GM18507 (cell line): ENCODE results near the gene LRBA.

Source experiments
- DNase-seq: peaks from one replicate; pipeline ENCODE4 v3.0.0; 2011; ENCODE audit warnings: low read depth; ENCODE audit not compliant: insufficient read length; ENCODE audit errors: extremely low spot score
- FAIRE-seq: peaks from 2 replicates; lab custom pipeline; 2011; peaks lifted over from hg19 to GRCh38; lab: Jason Lieb, UNC

The LRBA gene

DNA sequence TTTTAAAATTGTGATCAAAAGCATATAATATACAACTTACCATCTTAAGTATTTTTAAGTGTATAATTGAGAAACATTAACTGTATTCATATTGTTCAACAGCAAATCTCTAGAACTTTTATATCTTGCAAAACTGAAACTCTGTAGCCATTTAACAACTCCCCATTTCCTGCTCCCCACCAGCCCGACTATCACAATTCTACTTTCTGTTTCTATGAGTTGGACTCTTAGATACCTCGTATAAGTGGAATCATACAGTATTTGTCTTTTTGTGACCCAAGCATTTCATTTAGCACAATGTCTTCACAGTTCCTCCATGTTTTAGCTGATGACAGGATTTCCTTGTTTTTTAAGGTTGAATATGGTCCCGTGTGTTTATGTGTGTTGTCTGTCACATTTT is 106.0 kb downstream of the LRBA start:
- FAIRE-seq, result peak; percentile 56

GRCh38 chr4:150906987-150907633 is 108.0 kb downstream of the LRBA start:
- FAIRE-seq (no peak), DNase-seq (no peak)

More for the DNA sequence above, 106.0 kb downstream of the LRBA start:
- DNase-seq, result no peak

- FAIRE-seq (no peak), DNase-seq (no peak)
Observed at GRCh38 chr4:150904671-150905070, 110.4 kb downstream of the LRBA start.

GRCh38 chr4:150903603-150904002 is 111.5 kb downstream of the LRBA start:
- no peak for DNase-seq
- FAIRE-seq, result no peak

GRCh38 chr4:150896497-150896896 is 118.6 kb downstream of the LRBA start:
- no peak for FAIRE-seq

GRCh38 chr4:150890246-150890645 is 124.8 kb downstream of the LRBA start:
- FAIRE-seq (peak; percentile 18), DNase-seq (no peak)

More at GRCh38 chr4:150896497-150896896, 118.6 kb downstream of the LRBA start:
- DNase-seq, result no peak

GRCh38 chr4:150889306-150889705 is 125.8 kb downstream of the LRBA start:
- DNase-seq (no peak), FAIRE-seq (no peak)

- FAIRE-seq (no peak), DNase-seq (no peak)
Observed at GRCh38 chr4:150888625-150889024, 126.5 kb downstream of the LRBA start.

- FAIRE-seq, result no peak
- no peak for DNase-seq
Observed at GRCh38 chr4:150888217-150888616, 126.9 kb downstream of the LRBA start.

DNA sequence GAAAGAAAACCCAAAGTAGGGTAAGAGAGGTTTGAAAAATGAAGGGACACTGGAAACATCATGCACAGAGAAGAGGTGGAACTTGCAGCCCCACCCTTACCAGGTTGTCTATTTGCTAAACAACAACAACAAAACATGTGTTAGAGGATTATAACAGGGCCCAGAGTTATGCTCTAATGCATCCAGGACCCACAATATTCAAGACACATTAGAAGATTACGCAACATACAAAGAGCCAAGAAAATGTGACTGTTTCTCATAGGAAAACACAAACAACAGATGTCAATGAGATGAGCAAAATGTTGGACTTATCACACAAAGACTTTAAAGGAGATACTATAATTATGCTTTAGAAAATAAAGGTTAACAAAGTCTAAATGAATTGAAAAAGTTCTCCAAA is 128.5 kb downstream of the LRBA start:
- FAIRE-seq (peak; percentile 54), DNase-seq (no peak)

DNA sequence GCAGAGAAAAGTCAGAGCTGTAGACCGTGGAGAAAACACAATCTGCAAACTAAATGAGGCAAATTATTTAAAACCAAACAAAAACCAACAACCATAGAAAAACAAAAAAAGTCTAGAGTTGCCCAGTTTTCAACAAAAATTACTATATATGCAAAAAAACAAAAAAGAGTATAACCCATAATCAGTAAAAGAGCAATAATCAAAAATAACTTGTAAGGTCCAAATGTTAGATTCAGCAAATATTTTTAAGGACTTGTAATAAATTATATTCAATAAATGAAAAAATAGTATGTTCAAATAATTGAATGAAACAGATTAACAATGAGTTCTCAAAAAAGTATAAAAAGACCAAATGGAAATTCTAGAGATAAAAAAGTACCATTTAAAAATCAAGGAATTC is 130.5 kb downstream of the LRBA start:
- no peak for FAIRE-seq

DNA sequence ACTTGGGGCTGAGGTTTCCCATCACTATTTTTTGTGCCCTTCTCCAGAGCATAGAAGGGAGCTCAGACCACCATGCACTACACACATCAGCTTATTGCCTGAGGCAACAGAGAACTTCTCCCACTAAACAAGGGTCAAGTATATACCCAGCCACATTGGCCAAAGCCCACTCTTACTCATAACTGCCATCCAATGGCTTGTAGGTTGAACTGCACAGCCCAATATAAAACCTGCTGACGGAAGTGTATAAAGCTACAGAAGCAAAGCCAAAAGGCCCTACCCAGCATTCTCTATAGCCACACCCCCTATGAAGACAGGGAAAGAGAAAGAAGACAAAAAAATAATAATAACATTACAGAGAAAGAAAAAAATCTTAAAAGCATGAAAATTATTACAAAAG is 139.7 kb downstream of the LRBA start:
- FAIRE-seq, result no peak
- DNase-seq, result no peak

More for the DNA sequence above, 130.5 kb downstream of the LRBA start:
- DNase-seq, result no peak

GRCh38 chr4:150874338-150875226 is 140.5 kb downstream of the LRBA start:
- no peak for FAIRE-seq

DNA sequence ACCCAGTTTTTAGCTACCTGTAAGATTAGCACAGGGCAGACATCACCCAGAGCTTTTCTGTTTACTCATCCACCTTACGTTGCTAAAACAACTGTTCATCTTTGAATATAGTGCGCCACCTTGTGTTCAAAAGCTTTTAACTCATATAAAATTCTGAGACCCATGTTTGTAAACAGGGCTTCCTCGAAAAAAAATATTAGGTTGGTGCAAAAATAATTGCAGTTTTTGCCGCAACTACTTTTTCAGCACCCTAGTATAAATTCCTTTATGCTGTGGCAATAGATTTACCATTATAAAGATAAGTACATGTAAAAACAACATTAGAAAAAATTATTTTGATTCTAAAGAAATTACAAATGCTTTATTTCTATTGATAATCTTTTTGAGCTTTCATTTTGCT is 147.9 kb downstream of the LRBA start:
- DNase-seq (peak; percentile 45), FAIRE-seq (peak; percentile 85)

More at GRCh38 chr4:150874338-150875226, 140.5 kb downstream of the LRBA start:
- no peak for DNase-seq

DNA sequence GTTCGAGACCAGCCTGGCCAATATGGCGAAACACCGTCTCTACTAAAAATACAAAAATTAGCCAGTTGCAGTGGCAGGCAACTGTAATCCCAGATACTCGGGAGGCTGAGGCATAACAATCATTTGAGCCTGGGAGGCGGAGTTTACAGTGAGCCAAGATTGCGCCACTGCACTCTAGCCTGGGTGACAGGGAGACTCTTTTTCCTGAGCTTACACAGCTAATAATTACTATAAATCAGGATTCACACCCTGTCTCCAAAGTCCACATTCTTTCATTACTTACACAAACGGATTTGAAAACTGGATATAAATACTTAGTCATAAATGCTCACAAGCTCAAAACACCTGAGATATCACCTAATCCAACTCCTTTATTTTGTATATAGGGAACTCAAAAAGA is 151.6 kb downstream of the LRBA start:
- FAIRE-seq, result no peak
- no peak for DNase-seq

DNA sequence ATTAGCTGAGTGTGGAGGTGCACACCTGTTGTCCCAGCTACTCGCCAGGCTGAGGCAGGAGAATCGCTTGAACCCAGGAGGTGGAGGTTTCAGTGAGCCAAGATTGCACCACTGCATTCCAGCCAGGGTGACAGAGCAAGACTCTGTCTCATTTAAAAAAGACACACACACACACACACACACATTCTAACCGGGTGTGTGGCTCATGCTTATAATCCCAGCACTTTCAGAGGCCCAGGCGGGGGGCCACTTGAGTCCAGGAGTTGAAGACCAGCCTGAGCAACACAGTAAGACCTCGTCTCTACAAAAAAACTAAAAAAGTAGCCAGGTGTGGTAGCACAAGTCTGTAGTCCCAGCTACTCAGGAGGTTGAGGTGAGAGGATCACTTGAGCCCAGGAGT is 152.3 kb downstream of the LRBA start:
- no peak for FAIRE-seq
- no peak for DNase-seq

DNA sequence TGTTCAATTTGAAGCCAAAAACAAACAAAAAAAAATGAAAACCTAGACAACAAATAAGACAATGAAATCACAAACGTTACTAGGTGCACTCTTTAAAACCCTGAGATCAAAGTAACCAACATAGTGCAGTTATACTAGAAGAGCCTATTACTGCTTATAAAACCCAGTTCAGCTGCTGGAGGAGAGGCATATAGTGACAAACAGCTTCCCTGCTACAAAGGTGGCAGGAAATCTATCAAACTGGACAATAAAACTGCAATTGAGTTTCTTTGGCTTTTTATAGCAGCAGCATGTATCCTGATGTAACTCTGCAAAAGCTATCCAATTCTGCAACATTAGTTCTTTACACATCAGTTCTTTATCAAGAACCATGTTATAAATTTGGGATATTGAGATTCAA is 155.6 kb downstream of the LRBA start:
- DNase-seq (no peak), FAIRE-seq (no peak)

- DNase-seq (no peak), FAIRE-seq (no peak)
Observed at GRCh38 chr4:150855981-150856510, 159.0 kb downstream of the LRBA start.

GRCh38 chr4:150854600-150854999 is 160.5 kb downstream of the LRBA start:
- DNase-seq (no peak), FAIRE-seq (no peak)

GRCh38 chr4:150853882-150854281 is 161.2 kb downstream of the LRBA start:
- DNase-seq, result no peak
- no peak for FAIRE-seq

GRCh38 chr4:150852216-150852615 is 162.9 kb downstream of the LRBA start:
- FAIRE-seq, result peak; percentile 61
- no peak for DNase-seq
